Fibroblast of lung (primary cell): ENCODE measurements around the gene SPPL2C. TPM values are rescaled to one million over a fixed set of nuclear protein-coding genes. Genes with fewer than 3 reads are reported as not detected.

Experiments
- DNase-seq, 2 donors: peaks; one replicate each; pipeline versions ENCODE4 v3.0.0 to v3.0.0-alpha.2; 2010; ENCODE audit warnings: low read depth in 2 of 2
- H2AFZ ChIP-seq: 2 replicates; pipeline ENCODE4 v1.5.1; 2012; ENCODE audit warnings: low read length, control low read depth, inconsistent platforms
- H3K27ac ChIP-seq: 2 replicates; pipeline ENCODE4 v1.5.1; 2011; ENCODE audit warnings: low read length, control low read depth; ENCODE audit not compliant: insufficient read depth
- H3K27me3 ChIP-seq: 2 replicates; pipeline ENCODE4 v1.5.1; 2011; ENCODE audit warnings: mild to moderate bottlenecking, low read length; ENCODE audit not compliant: control insufficient read depth, insufficient read depth
- H3K36me3 ChIP-seq: 2 replicates; pipeline ENCODE4 v1.5.1; 2011; ENCODE audit warnings: low read length; ENCODE audit not compliant: control insufficient read depth, insufficient read depth
- H3K4me1 ChIP-seq: 2 replicates; pipeline ENCODE4 v1.5.1; 2011; ENCODE audit warnings: low read length; ENCODE audit not compliant: control insufficient read depth, insufficient read depth; ENCODE audit errors: extremely low read depth
- H3K4me2 ChIP-seq: 2 replicates; pipeline ENCODE4 v1.5.1; 2011; ENCODE audit warnings: low read length, control low read depth; ENCODE audit not compliant: insufficient read depth; ENCODE audit errors: extremely low read depth
- H3K4me3 ChIP-seq, 4 experiments: fragments of 200-600 bp in 1 of 4; sonication (generic) in 1 of 4; replicated peaks in 1 of 4; 2 replicates each; pipeline ENCODE4 v1.5.1; 2011 to 2016; ENCODE audit warnings: low read length in 4 of 4, low read depth in 3 of 4, mild to moderate bottlenecking in 3 of 4, control low read depth in 2 of 4, inconsistent platforms in 1 of 4, mixed read lengths in 1 of 4; ENCODE audit not compliant: insufficient read depth in 1 of 4; ENCODE audit errors: control extremely low read depth in 1 of 4
- H3K79me2 ChIP-seq: 2 replicates; pipeline ENCODE4 v1.5.1; 2012; ENCODE audit warnings: mild to moderate bottlenecking, low read length, inconsistent platforms; ENCODE audit not compliant: control insufficient read depth, insufficient read depth
- H3K9ac ChIP-seq: 2 replicates; pipeline ENCODE4 v1.5.1; 2011; ENCODE audit warnings: mild to moderate bottlenecking, low read length, control low read depth; ENCODE audit not compliant: insufficient read depth
- H3K9me3 ChIP-seq: 2 replicates; pipeline ENCODE4 v1.5.1; 2012; ENCODE audit warnings: low read depth, low read length; ENCODE audit not compliant: control insufficient read depth, insufficient read depth
- H4K20me1 ChIP-seq: 2 replicates; pipeline ENCODE4 v1.5.1; 2011; ENCODE audit warnings: low read length; ENCODE audit not compliant: control insufficient read depth, insufficient read depth; ENCODE audit errors: extremely low read depth
- EZH2 ChIP-seq: IDR thresholded peaks from 2 replicates; pipeline ENCODE4 v1.5.1; 2012; ENCODE audit warnings: low read length, control low read depth, mild to moderate bottlenecking; ENCODE audit errors: missing control alignments
- polyA plus RNA-seq, 2 donors: library from polyadenylated mRNA; depleted of rRNA in 1 of 2; stranded (reverse) in 1 of 2; unstranded in 1 of 2; fragments of >200 nt; gene quantifications; 2 replicates each; pipeline ENCODE4 v1.2.1, GENCODE V29; 2011 to 2012; ENCODE audit warnings: missing spikeins in 1 of 2
- total RNA-seq: library from RNA; depleted of rRNA; stranded (reverse); fragments of >200 nt; gene quantifications from 2 replicates; pipeline ENCODE4 v1.2.1, GENCODE V29; 2014
- TF ChIP-seq, protein P1 (sequence below), 2 donors: IDR thresholded peaks in 1 of 2; conservative IDR thresholded peaks in 1 of 2; 1 replicate in 1 of 2; 2 replicates in 1 of 2; pipeline ENCODE4 v1.5.1; 2011 to 2012; ENCODE audit warnings: low read length in 2 of 2, control low read depth in 1 of 2, inconsistent platforms in 1 of 2, low read depth in 1 of 2, mild to moderate bottlenecking in 1 of 2

The SPPL2C gene
- total and polyA plus RNA-seq, 2 donors (not counting 1 experiment from before 2014, with no cell fraction given): not detected

DNA sequence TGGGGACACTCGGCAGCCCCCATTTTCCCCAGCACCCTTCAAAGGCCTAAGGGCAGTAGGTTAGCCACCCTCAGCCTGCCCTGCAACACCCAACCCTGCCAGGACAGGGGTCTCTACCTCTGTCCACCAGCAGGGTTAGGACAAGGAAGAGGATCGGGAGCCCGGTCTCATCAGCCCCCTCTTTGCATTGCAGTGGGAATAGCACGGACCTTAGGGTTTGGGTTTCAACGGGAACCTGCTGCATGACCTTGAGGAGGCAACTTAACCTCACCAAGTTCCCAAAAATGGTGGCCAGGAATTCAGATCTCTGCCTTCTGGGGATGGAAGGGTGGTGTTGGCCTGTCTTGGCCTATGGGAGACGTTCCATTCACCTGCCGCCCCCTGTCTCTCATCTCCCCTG lies 20.2 kb upstream of the SPPL2C start:
- no peak overlapping the region for H3K27ac ChIP-seq
- H3K4me3 ChIP-seq: no peak overlapping the region
- no peaks in the 10 kb centered on the region for H3K4me1 ChIP-seq
- H3K9ac ChIP-seq: no peak overlapping the region
- no peaks in the 10 kb centered on the region for H3K9me3 ChIP-seq
- TF ChIP-seq, protein P1, sequence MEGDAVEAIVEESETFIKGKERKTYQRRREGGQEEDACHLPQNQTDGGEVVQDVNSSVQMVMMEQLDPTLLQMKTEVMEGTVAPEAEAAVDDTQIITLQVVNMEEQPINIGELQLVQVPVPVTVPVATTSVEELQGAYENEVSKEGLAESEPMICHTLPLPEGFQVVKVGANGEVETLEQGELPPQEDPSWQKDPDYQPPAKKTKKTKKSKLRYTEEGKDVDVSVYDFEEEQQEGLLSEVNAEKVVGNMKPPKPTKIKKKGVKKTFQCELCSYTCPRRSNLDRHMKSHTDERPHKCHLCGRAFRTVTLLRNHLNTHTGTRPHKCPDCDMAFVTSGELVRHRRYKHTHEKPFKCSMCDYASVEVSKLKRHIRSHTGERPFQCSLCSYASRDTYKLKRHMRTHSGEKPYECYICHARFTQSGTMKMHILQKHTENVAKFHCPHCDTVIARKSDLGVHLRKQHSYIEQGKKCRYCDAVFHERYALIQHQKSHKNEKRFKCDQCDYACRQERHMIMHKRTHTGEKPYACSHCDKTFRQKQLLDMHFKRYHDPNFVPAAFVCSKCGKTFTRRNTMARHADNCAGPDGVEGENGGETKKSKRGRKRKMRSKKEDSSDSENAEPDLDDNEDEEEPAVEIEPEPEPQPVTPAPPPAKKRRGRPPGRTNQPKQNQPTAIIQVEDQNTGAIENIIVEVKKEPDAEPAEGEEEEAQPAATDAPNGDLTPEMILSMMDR (conservative IDR thresholded peaks at IDR 0.05 in 1 of 2, IDR thresholded peaks at IDR 0.05 in 1 of 2; ENCODE audit: low read depth in 1 of 2, low read length in 2 of 2): no peak
- no peak for TF ChIP-seq EZH2
- H2AFZ ChIP-seq: no peak overlapping the region
- no peaks in the 10 kb centered on the region for H3K79me2 ChIP-seq
- no peaks in the 10 kb centered on the region for H4K20me1 ChIP-seq
- H3K27me3 ChIP-seq: no peaks in the 10 kb centered on the region
- no peak overlapping the region for H3K4me2 ChIP-seq
- H3K36me3 ChIP-seq: no peaks in the 10 kb centered on the region
- no peak for DNase-seq

DNA sequence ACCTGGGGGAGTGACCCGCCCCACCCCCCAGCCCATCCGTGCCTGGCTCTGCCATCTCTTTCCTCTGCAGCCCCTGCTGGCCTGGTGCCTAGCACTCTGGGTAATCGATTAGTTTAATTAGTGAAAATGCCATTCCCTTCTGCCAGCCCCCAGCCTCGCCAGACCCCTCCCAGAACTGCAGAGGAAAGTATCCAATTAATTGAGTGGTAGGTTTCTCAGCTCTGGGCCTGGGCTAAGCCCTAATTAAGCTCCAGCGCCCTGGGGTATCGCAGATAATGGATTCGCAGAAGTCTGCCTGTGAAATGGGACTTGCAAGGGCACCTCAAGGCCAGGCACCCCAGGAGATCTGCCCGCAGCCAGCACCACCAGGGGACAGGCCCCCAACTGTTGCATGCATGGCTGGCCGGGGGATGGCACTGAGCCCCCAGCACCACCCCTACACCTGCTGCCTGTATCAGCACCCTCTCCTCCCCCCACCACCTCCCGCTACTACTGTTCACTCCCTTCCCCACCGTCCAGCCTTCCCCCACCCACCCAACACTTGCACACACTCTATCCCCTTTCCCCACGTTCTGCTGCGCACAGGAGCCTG lies 19.7 kb upstream of the SPPL2C start:
- Histone ChIP-seq H3K4me3 (no peak overlapping the region), H3K9ac (no peak overlapping the region), H3K9me3 (no peaks in the 10 kb centered on the region), H3K4me1 (no peaks in the 10 kb centered on the region), H3K79me2 (no peaks in the 10 kb centered on the region), H2AFZ (no peak overlapping the region), H3K27me3 (no peaks in the 10 kb centered on the region), H3K4me2 (no peak overlapping the region), H3K36me3 (no peaks in the 10 kb centered on the region), H3K27ac (no peak overlapping the region), H4K20me1 (no peaks in the 10 kb centered on the region)
- no peak for DNase-seq
- TF ChIP-seq EZH2: no peak
- TF ChIP-seq, protein P1 (conservative IDR thresholded peaks at IDR 0.05 in 1 of 2, IDR thresholded peaks at IDR 0.05 in 1 of 2; ENCODE audit: low read depth in 1 of 2, low read length in 2 of 2): no peak

DNA sequence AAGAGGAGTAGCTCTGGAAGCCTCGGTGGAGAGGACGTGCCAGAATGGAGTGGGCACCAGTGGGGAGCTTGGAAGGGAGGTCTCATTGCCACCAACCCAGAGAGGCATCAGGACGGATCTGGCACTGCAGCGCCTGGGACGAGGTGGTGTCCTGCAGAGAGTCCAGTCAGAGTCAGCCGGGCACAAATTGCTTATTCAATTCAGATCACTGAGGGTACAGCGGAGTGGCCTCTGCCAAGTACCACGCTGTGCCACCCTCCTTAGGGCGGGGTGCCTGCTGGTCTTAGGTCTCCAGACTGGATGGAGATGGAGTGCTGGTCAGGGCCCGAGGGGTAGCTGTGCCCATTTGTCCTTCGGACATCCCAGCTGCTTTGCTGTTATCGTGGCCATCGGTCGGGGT lies 18.9 kb upstream of the SPPL2C start:
- no peaks in the 10 kb centered on the region for H3K4me1 ChIP-seq
- H3K4me3 ChIP-seq: no peak overlapping the region
- H3K9ac ChIP-seq: no peak overlapping the region
- TF ChIP-seq EZH2: no peak
- TF ChIP-seq, protein P1 (conservative IDR thresholded peaks at IDR 0.05 in 1 of 2, IDR thresholded peaks at IDR 0.05 in 1 of 2; ENCODE audit: low read depth in 1 of 2, low read length in 2 of 2): no peak
- DNase-seq: no peak
- no peaks in the 10 kb centered on the region for H4K20me1 ChIP-seq
- no peak overlapping the region for H3K27ac ChIP-seq
- no peaks in the 10 kb centered on the region for H3K79me2 ChIP-seq
- no peaks in the 10 kb centered on the region for H3K36me3 ChIP-seq
- H3K27me3 ChIP-seq: no peaks in the 10 kb centered on the region
- H2AFZ ChIP-seq: no peak overlapping the region
- H3K4me2 ChIP-seq: no peak overlapping the region
- no peaks in the 10 kb centered on the region for H3K9me3 ChIP-seq
